ENCODE data around the gene TIMP4. TPM values are rescaled to one million over a fixed set of nuclear protein-coding genes. Genes with fewer than 3 reads are reported as not detected.

Gene TIMP4
- total RNA-seq, 1 donor from 2014 or later, result 12.3 TPM

DNA sequence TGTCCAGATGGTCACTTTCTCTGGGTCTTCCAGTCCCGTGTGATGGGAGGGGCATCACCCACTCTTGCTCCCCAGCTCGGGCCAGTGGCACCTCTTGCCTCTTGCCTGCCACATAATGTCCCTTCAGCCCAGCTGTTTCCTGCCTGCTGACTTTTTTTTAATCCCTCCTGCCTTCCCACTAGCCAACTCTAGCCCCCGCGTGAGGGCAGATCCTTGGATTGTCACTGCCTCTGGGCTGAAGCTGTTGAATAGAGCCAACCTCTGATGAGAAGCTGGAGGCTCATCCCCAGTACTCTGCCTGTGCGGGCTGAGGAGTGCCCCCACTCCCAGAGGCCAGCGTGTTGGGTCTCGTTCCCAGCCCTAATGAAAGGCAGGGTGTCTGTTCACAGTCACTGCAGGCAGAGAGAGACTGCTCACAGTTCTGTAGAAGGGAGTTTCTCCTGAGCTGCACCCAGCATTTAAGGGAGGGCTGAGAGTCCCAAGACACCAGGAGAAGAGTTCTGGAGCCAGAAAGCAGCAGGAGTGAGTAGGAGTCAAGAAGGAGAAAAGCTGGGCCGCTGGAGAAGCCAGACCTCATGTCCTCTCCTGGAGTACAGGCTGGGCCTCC, 30.1 kb upstream of the TIMP4 start:
- intact Hi-C loops (cut with micrococcal nuclease), result no loop called here
- H3K27ac ChIP-seq (replicated peaks), result no peak overlapping the region
- DNase-seq, result no peak
- no peaks in the 10 kb centered on the region for H3K9me3 ChIP-seq (replicated peaks)
- no peaks in the 10 kb centered on the region for H3K4me1 ChIP-seq
- no peak overlapping the region for H3K4me3 ChIP-seq
- H3K36me3 ChIP-seq, result no peaks in the 10 kb centered on the region
- H3K27me3 ChIP-seq (ENCODE audit: low read depth), result no peaks in the 10 kb centered on the region
- no peak for TF ChIP-seq CTCF (IDR thresholded peaks at IDR 0.05; ENCODE audit: borderline replicate concordance)

- DNase-seq, result no peak
- Histone ChIP-seq H3K27me3 (ENCODE audit: low read depth) (no peaks in the 10 kb centered on the region), H3K36me3 (no peaks in the 10 kb centered on the region), H3K4me3 (no peak overlapping the region), H3K27ac (replicated peaks) (peak overlapping the region; percentile 27), H3K9me3 (replicated peaks) (no peaks in the 10 kb centered on the region), H3K4me1 (no peaks in the 10 kb centered on the region)
- intact Hi-C loops (cut with micrococcal nuclease), result no loop called here
- no peak for TF ChIP-seq CTCF (IDR thresholded peaks at IDR 0.05; ENCODE audit: borderline replicate concordance)
Observed at GRCh38 chr3:12188328-12188648, 29.6 kb upstream of the TIMP4 start.

GRCh38 chr3:12187448-12188327, 29.0 kb upstream of the TIMP4 start:
- DNase-seq, result peak; percentile 35
- Histone ChIP-seq H3K4me1 (no peaks in the 10 kb centered on the region), H3K9me3 (replicated peaks) (no peaks in the 10 kb centered on the region), H3K27me3 (ENCODE audit: low read depth) (no peaks in the 10 kb centered on the region), H3K4me3 (no peak overlapping the region), H3K36me3 (no peaks in the 10 kb centered on the region), H3K27ac (replicated peaks) (peak overlapping the region; percentile 27)
- intact Hi-C loops (cut with micrococcal nuclease), result no loop called here
- no peak for TF ChIP-seq CTCF (IDR thresholded peaks at IDR 0.05; ENCODE audit: borderline replicate concordance)

GRCh38 chr3:12186515-12187286, 28.0 kb upstream of the TIMP4 start:
- DNase-seq, result no peak
- H3K9me3 ChIP-seq (replicated peaks), result no peaks in the 10 kb centered on the region
- TF ChIP-seq CTCF (IDR thresholded peaks at IDR 0.05; ENCODE audit: borderline replicate concordance), result no peak
- H3K27ac ChIP-seq (replicated peaks), result peak overlapping the region; percentile 27
- H3K27me3 ChIP-seq (ENCODE audit: low read depth), result no peaks in the 10 kb centered on the region
- H3K4me1 ChIP-seq, result no peaks in the 10 kb centered on the region
- H3K36me3 ChIP-seq, result no peaks in the 10 kb centered on the region
- intact Hi-C loops (cut with micrococcal nuclease), result no loop called here
- no peak overlapping the region for H3K4me3 ChIP-seq

GRCh38 chr3:12186046-12186445, 27.3 kb upstream of the TIMP4 start:
- H3K4me1 ChIP-seq, result no peaks in the 10 kb centered on the region
- H3K9me3 ChIP-seq (replicated peaks), result no peaks in the 10 kb centered on the region
- H3K27me3 ChIP-seq (ENCODE audit: low read depth), result no peaks in the 10 kb centered on the region
- TF ChIP-seq CTCF (IDR thresholded peaks at IDR 0.05; ENCODE audit: borderline replicate concordance), result no peak
- H3K27ac ChIP-seq (replicated peaks), result no peak overlapping the region
- intact Hi-C loops (cut with micrococcal nuclease), result no loop called here
- DNase-seq, result no peak
- no peak overlapping the region for H3K4me3 ChIP-seq
- H3K36me3 ChIP-seq, result no peaks in the 10 kb centered on the region

Measured in left ventricle myocardium inferior (tissue), 1 donor.